H1 (cell line): ENCODE data around the gene LEKR1. TPM values are rescaled to one million over a fixed set of nuclear protein-coding genes. Genes with fewer than 3 reads are reported as not detected.
A peak's percentile ranks its signal among the peaks of the same experiment; 100 is the strongest.

Experiments used
- CTCF ChIA-PET: fragments of 300-600 bp; sonication (Branson Sonifier 250); formaldehyde crosslinking; loops from one replicate; lab custom pipeline; 2021; ENCODE audit not compliant: partially characterized antibody; lab: Charles Lee
- POLR2A ChIA-PET: fragments of 300-600 bp; sonication (Branson Sonifier 250); formaldehyde crosslinking; loops from one replicate; lab custom pipeline; 2021; ENCODE audit warnings: inconsistent platforms; ENCODE audit not compliant: partially characterized antibody; lab: Charles Lee
- DNase-seq, 2 experiments: peaks; one replicate each; pipeline versions ENCODE4 v3.0.0 to v3.0.0-alpha.2; 2010 to 2022; ENCODE audit warnings: low spot score in 2 of 2, low read depth in 1 of 2, mixed read lengths in 1 of 2
- FAIRE-seq: peaks from 2 replicates; lab custom pipeline; 2011; peaks lifted over from hg19 to GRCh38; lab: Jason Lieb, UNC
- H2AFZ ChIP-seq: 2 replicates; pipeline ENCODE4 v1.8.1; 2012; ENCODE audit warnings: low read length, inconsistent platforms
- H2AK5ac ChIP-seq: 2 replicates; pipeline ENCODE4 v1.6.1; 2013; ENCODE audit warnings: low read depth, low read length
- H2BK120ac ChIP-seq: replicated peaks from 2 replicates; pipeline ENCODE3; 2013; ENCODE audit warnings: low read depth, low read length, inconsistent platforms
- H2BK12ac ChIP-seq: 2 replicates; pipeline ENCODE4 v1.6.1; 2013; ENCODE audit warnings: low read depth, low read length
- H2BK15ac ChIP-seq: 2 replicates; pipeline ENCODE4 v1.6.1; 2013; ENCODE audit warnings: low read length
- H2BK20ac ChIP-seq: 2 replicates; pipeline ENCODE4 v1.6.1; 2013; ENCODE audit warnings: low read length
- H2BK5ac ChIP-seq: 2 replicates; pipeline ENCODE4 v1.6.1; 2013; ENCODE audit warnings: low read depth, low read length
- H3K14ac ChIP-seq: 2 replicates; pipeline ENCODE4 v1.6.1; 2013; ENCODE audit warnings: inconsistent platforms; ENCODE audit not compliant: insufficient read length
- H3K18ac ChIP-seq: 2 replicates; pipeline ENCODE4 v1.6.1; 2013; ENCODE audit warnings: low read length; ENCODE audit errors: extremely low read depth
- H3K23ac ChIP-seq: 2 replicates; pipeline ENCODE4 v1.6.1; 2013; ENCODE audit warnings: inconsistent platforms; ENCODE audit not compliant: insufficient read length
- H3K23me2 ChIP-seq: 2 replicates; pipeline ENCODE4 v1.6.1; 2013; ENCODE audit warnings: low read depth, low read length
- H3K27ac ChIP-seq: 2 replicates; pipeline ENCODE4 v1.6.1; 2011; ENCODE audit warnings: low read depth, low read length, inconsistent platforms
- H3K27me3 ChIP-seq, 4 experiments: replicated peaks in 1 of 4; 1 replicate in 1 of 4; 2 replicates in 3 of 4; pipeline versions ENCODE4 v1.6.1 to v1.8.1; 2011 to 2013; ENCODE audit warnings: low read length in 3 of 4, mild to moderate bottlenecking in 3 of 4, inconsistent platforms in 2 of 4, mixed read lengths in 2 of 4, moderate library complexity in 1 of 4; ENCODE audit not compliant: control insufficient read depth in 3 of 4, insufficient read depth in 3 of 4; ENCODE audit errors: extremely low read depth in 1 of 4
- H3K36me3 ChIP-seq, 4 experiments: 2 replicates each; pipeline versions ENCODE4 v1.6.1 to v1.8.1; 2011 to 2013; ENCODE audit warnings: mild to moderate bottlenecking in 4 of 4, low read length in 3 of 4, moderate library complexity in 2 of 4, control low read depth in 1 of 4, inconsistent platforms in 1 of 4; ENCODE audit not compliant: insufficient read depth in 4 of 4, control insufficient read depth in 2 of 4
- H3K4ac ChIP-seq: replicated peaks from 2 replicates; pipeline ENCODE3; 2013; ENCODE audit warnings: low read length, low read depth, mixed read lengths, inconsistent platforms; ENCODE audit not compliant: insufficient read length
- H3K4me1 ChIP-seq, 4 experiments: replicated peaks in 1 of 4; 1 replicate in 1 of 4; 2 replicates in 3 of 4; pipeline versions ENCODE4 v1.6.1 to v1.8.1; 2011 to 2013; ENCODE audit warnings: low read length in 3 of 4, inconsistent platforms in 2 of 4, mixed read lengths in 1 of 4; ENCODE audit not compliant: insufficient read depth in 4 of 4, control insufficient read depth in 3 of 4
- H3K4me2 ChIP-seq, 2 experiments: 2 replicates each; pipeline versions ENCODE4 v1.6.1 to v1.8.1; 2011 to 2013; ENCODE audit warnings: low read depth in 2 of 2, low read length in 2 of 2, control low read depth in 1 of 2, inconsistent platforms in 1 of 2, mild to moderate bottlenecking in 1 of 2; ENCODE audit not compliant: insufficient read depth in 1 of 2
- H3K4me3 ChIP-seq, 4 experiments: fragments of 200-600, 300-600 bp in 1 of 4; sonication (generic), shearing (Covaris generic), sonication (Bioruptor Twin) in 1 of 4; 2 replicates each; pipeline versions ENCODE4 v1.5.1 to v1.8.1; 2011 to 2016; ENCODE audit warnings: low read length in 4 of 4, low read depth in 3 of 4, control low read depth in 2 of 4, inconsistent platforms in 2 of 4, mild to moderate bottlenecking in 2 of 4, mixed read lengths in 1 of 4, moderate library complexity in 1 of 4; ENCODE audit not compliant: insufficient read depth in 2 of 4; ENCODE audit errors: extremely low read depth in 1 of 4
- H3K56ac ChIP-seq: replicated peaks from 2 replicates; pipeline ENCODE3; 2013; ENCODE audit warnings: low read depth, mild to moderate bottlenecking, mixed read lengths, low read length, inconsistent platforms; ENCODE audit not compliant: insufficient read length
- H3K79me1 ChIP-seq: 2 replicates; pipeline ENCODE4 v1.6.1; 2013; ENCODE audit warnings: low read depth, low read length, control low read depth
- H3K79me2 ChIP-seq, 2 experiments: 2 replicates each; pipeline versions ENCODE4 v1.6.1 to v1.8.1; 2012 to 2013; ENCODE audit warnings: low read length in 2 of 2, mild to moderate bottlenecking in 2 of 2, inconsistent platforms in 1 of 2; ENCODE audit not compliant: insufficient read depth in 2 of 2, control insufficient read depth in 1 of 2
- H3K9ac ChIP-seq, 4 experiments: replicated peaks in 1 of 4; 1 replicate in 1 of 4; 2 replicates in 3 of 4; pipeline versions ENCODE4 v1.6.1 to v1.8.1; 2011 to 2013; ENCODE audit warnings: low read depth in 3 of 4, low read length in 3 of 4, control low read depth in 2 of 4, mild to moderate bottlenecking in 2 of 4, moderate library complexity in 2 of 4, inconsistent platforms in 1 of 4; ENCODE audit errors: extremely low read depth in 1 of 4
- H3K9me3 ChIP-seq, 2 experiments: 2 replicates each; pipeline versions ENCODE4 v1.6.1 to v1.8.1; 2012 to 2013; ENCODE audit warnings: mild to moderate bottlenecking in 2 of 2, moderate library complexity in 2 of 2, control low read depth in 1 of 2, inconsistent platforms in 1 of 2, low read depth in 1 of 2, low read length in 1 of 2, mixed read lengths in 1 of 2; ENCODE audit not compliant: insufficient read depth in 2 of 2
- H4K20me1 ChIP-seq, 2 experiments: replicated peaks in 1 of 2; 2 replicates each; pipeline versions ENCODE3 to v1.8.1; 2011 to 2013; ENCODE audit warnings: inconsistent platforms in 2 of 2, low read length in 2 of 2, mild to moderate bottlenecking in 1 of 2; ENCODE audit not compliant: insufficient read depth in 2 of 2, control insufficient read depth in 1 of 2
- H4K5ac ChIP-seq: 2 replicates; pipeline ENCODE4 v1.6.1; 2013; ENCODE audit warnings: low read length, low read depth, mixed read lengths, inconsistent platforms; ENCODE audit not compliant: insufficient read length
- H4K8ac ChIP-seq: 2 replicates; pipeline ENCODE4 v1.8.0; 2013; ENCODE audit warnings: mild to moderate bottlenecking, moderate library complexity, low read length, inconsistent platforms; ENCODE audit not compliant: insufficient read depth; ENCODE audit errors: extremely low read depth
- H4K91ac ChIP-seq: replicated peaks from 2 replicates; pipeline ENCODE3; 2013; ENCODE audit warnings: low read length, mixed read lengths, inconsistent platforms; ENCODE audit not compliant: insufficient read length
- JUN ChIP-seq: IDR thresholded peaks from 2 replicates; pipeline ENCODE4 v1.6.1; 2011; ENCODE audit warnings: low read depth, mild to moderate bottlenecking, improper control_type of control experiment, low read length
- WGBS, 2 experiments: shearing (Covaris generic) in 1 of 2; methylation state at CpG; one replicate each; pipeline versions ENCODE4 v1.1.6 to v1.1.7; 2013 to 2015; ENCODE audit warnings: low lambda C conversion rate in 2 of 2, mixed read lengths in 2 of 2, inconsistent platforms in 1 of 2, low coverage in 1 of 2, missing lambda C conversion rate in 1 of 2; ENCODE audit not compliant: insufficient replicate concordance in 2 of 2, insufficient coverage in 1 of 2, insufficient read length in 1 of 2; ENCODE audit errors: extremely low coverage in 1 of 2, missing lambda C conversion rate in 1 of 2; 5-methylcytosine and 5-hydroxymethylcytosine counted together
- polyA plus RNA-seq, 7 experiments: library from polyadenylated mRNA; depleted of rRNA in 3 of 7; stranded (reverse) in 5 of 7; unstranded in 2 of 7; fragments of >200 nt in 5 of 7; fragments of 200-250 nt in 2 of 7; gene quantifications; 1 replicate in 5 of 7; 2 replicates in 1 of 7; 4 replicates in 1 of 7; pipeline versions ENCODE4 v1.2.1 to v1.2.3, GENCODE V29; 2011 to 2013; ENCODE audit warnings: missing spikeins in 2 of 7, mixed read lengths in 2 of 7
- total RNA-seq: library from RNA; stranded (reverse); fragmentation: NEBNext Ultra II Directional; extraction: Animal tissue kit (Norgen Biotek cat#: 25700); gene quantifications from 2 replicates; pipeline ENCODE4 v1.2.1, GENCODE V29; 2021

The LEKR1 gene
- total and polyA plus RNA-seq, 2 of the 8 experiments (the other 6 are each of a cell fraction or from before 2014, with no cell fraction given), result 0.08 TPM; not detected in 1

- H4K91ac ChIP-seq, result no peak overlapping the region
Observed at GRCh38 chr3:156888176-156888575, 62.0 kb downstream of the LEKR1 start.

More at GRCh38 chr3:156888176-156888575, 62.0 kb downstream of the LEKR1 start:
- Histone ChIP-seq H4K5ac (no peak overlapping the region), H3K4me3 (no peak overlapping the region), H3K4me2 (no peak overlapping the region), H4K8ac (no peak overlapping the region), H2AK5ac (no peak overlapping the region), H3K27ac (no peak overlapping the region), H2BK12ac (no peak overlapping the region), H3K79me1 (no peaks in the 10 kb centered on the region), H3K23ac (no peak overlapping the region), H3K14ac (no peak overlapping the region), H2BK20ac (no peak overlapping the region), H3K56ac (no peak overlapping the region), H3K18ac (no peak overlapping the region), H3K4me1 (no peaks in the 10 kb centered on the region), H2BK15ac (no peak overlapping the region), H3K36me3 (no peaks in the 10 kb centered on the region), H3K79me2 (no peaks in the 10 kb centered on the region), H3K27me3 (no peaks in the 10 kb centered on the region), H3K23me2 (no peaks in the 10 kb centered on the region), H2AFZ (peak overlapping the region; percentile 24; the same call in 1 of the 2 replicates), H3K9ac (no peak overlapping the region), H4K20me1 (no peaks in the 10 kb centered on the region), H3K4ac (no peak overlapping the region), H2BK120ac (no peak overlapping the region), H3K9me3 (peaks cover 0 to 7% of the 10 kb centered on the region in 2 experiments; a peak in 1 of 4 replicates), H2BK5ac (no peak overlapping the region)
- WGBS, 2 experiments, result 86% methylated on average over 2 of the region's 2 CpGs; no CpG with 5 or more reads in 1 of the 2 experiments
- CTCF ChIA-PET, result interaction anchor here (1.4 kb wide), 1 partner anchor 249 kb away, joined by 3 read pairs; no protein-coding TSS in a partner anchor
- no peak for TF ChIP-seq JUN
- POLR2A ChIA-PET, result interaction anchor here (0.8 kb wide), 1 partner anchor 66 kb away, joined by 3 read pairs; no protein-coding TSS in a partner anchor
- DNase-seq (no peak), FAIRE-seq (no peak)
